Left kidney (tissue), 2 donors: ENCODE measurements around the gene ANXA11. TPM values are rescaled to one million over a fixed set of nuclear protein-coding genes. Genes with fewer than 3 reads are reported as not detected.
A peak's percentile ranks its signal among the peaks of the same experiment; 100 is the strongest.

ENCODE experiments used
- DNase-seq: peaks from one replicate; pipeline ENCODE4 v3.0.0-alpha.2; 2013
- polyA plus RNA-seq: library from polyadenylated mRNA; unstranded; fragments of 120-200 nt; gene quantifications from one replicate; pipeline ENCODE4 v1.2.1, GENCODE V29; 2013; ENCODE audit not compliant: insufficient read length

Gene ANXA11
- polyA plus RNA-seq, 1 donor: 115 TPM

DNA sequence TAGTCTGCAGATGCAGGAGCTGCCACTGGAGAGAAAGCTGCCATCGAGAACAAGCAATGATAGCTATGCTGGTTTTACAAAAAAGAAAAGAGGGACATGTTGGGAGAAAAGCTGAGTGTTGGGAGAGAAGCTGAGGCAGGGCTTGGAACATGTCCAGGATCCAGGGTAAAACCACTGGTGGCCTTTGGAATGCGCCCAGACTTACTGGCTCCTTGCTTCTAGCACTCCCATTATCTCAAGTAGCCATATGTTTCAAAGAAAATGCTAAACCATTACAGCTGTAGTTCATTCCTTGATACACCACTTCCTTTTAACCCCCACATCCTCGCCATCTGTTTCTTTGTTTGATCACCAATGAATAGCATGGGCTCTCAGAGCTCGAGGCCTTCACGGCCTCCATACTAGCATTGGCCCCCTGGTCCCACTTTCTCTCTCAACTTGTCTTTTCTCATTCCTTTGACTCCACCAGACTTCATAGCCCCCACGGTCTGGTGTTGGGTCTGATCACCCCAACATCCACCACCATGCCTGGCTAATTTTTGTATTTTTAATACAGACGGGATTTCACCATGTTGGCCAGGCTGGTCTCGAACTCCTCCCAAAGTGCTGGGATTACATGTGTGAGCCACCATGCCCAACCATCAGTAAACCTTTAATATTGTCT, 96.6 kb downstream of the ANXA11 start:
- DNase-seq: no peak

DNA sequence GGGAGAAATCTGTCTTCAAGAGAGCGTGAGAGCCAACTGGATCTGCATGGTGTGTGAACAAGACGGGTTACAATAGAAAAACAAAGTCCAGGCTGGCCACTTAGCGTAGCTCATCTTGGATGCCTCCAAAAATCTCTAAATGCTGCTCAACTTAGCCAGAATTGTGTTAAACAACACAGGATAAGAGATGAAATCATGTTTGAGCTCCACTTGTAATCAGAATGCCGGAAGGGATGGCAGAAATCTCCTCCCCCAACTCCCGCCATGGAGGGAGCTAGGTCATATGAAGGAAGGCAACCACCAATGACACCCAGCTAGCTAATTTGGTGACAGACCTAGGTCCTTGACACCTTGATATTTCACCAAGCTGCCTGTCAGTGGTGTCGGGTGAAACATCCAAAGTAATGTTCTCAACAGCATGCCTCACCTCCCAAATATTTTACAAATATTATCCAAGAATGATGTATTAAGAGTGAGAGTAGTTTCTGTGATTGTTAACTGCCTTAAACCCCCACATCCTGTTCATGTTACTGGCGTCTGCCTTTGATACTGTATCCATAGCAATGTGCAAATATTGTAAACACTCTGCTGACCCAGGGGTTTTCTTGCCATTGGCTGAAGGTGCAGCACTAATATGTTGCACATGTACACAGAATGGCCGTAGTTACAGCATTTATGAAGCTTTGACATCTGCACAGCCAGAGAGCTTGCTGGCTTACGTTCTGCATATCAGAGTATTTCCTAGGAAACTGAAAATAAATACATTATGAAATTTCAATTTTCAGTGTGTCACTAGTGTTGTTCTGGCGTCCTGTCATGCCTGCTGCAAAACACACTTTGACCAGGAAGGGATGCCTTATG, 101.0 kb downstream of the ANXA11 start:
- peak; percentile 31 for DNase-seq

Other genes with a start within 250 kb of the ANXA11 start
- 64.6 TPM for gene TMEM254, start 126.9 kb downstream of the ANXA11 start, polyA plus RNA-seq
- 14.6 TPM for gene PLAC9, start 72.8 kb downstream of the ANXA11 start, polyA plus RNA-seq
- 1.2 TPM for gene MAT1A, start 84.1 kb upstream of the ANXA11 start, polyA plus RNA-seq
- gene DYDC1, start 151.2 kb upstream of the ANXA11 start, polyA plus RNA-seq: 0.45 TPM
- 3.5 TPM for gene DYDC2, start 151.2 kb upstream of the ANXA11 start, polyA plus RNA-seq
- gene PRXL2A, start 203.0 kb upstream of the ANXA11 start, polyA plus RNA-seq: 118 TPM
- 81.2 TPM for gene TSPAN14, start 248.8 kb upstream of the ANXA11 start, polyA plus RNA-seq